G401.6 (cell line): Measurements from ENCODE around the gene ARL14.
"Not testable (repeated sequence)": the region's sequence is repeated elsewhere in the genome, so short reads cannot be mapped to it uniquely, and the experiment has no call there.

Experiments
- FAIRE-seq: peaks from 2 replicates; lab custom pipeline; 2012; peaks lifted over from hg19 to GRCh38; lab: Jason Lieb, UNC

Gene ARL14

GRCh38 chr3:160678292-160678842 lies 1.4 kb downstream of the ARL14 start:
- no peak for FAIRE-seq

GRCh38 chr3:160684368-160684740 lies 7.4 kb downstream of the ARL14 start:
- FAIRE-seq = no peak

- no peak for FAIRE-seq
These were observed 8.3 kb downstream of the ARL14 start for GRCh38 chr3:160685144-160685766.

- peak; percentile 69 for FAIRE-seq
These were observed 10.1 kb downstream of the ARL14 start for GRCh38 chr3:160686955-160687535.

GRCh38 chr3:160691151-160691550 lies 14.2 kb downstream of the ARL14 start:
- no peak for FAIRE-seq

- FAIRE-seq = no peak
These were observed 15.0 kb downstream of the ARL14 start for GRCh38 chr3:160691962-160692361.

- FAIRE-seq = no peak
These were observed 16.2 kb downstream of the ARL14 start for GRCh38 chr3:160693191-160693590.

GRCh38 chr3:160694345-160694744 lies 17.4 kb downstream of the ARL14 start:
- no peak for FAIRE-seq

GRCh38 chr3:160695003-160695402 lies 18.0 kb downstream of the ARL14 start:
- no peak for FAIRE-seq

GRCh38 chr3:160695915-160696327 lies 19.0 kb downstream of the ARL14 start:
- FAIRE-seq = no peak

GRCh38 chr3:160697637-160698380 lies 20.8 kb downstream of the ARL14 start:
- FAIRE-seq = no peak

- no peak for FAIRE-seq
These were observed 21.7 kb downstream of the ARL14 start for GRCh38 chr3:160698599-160699195.

GRCh38 chr3:160701490-160701889 lies 24.5 kb downstream of the ARL14 start:
- no peak for FAIRE-seq

GRCh38 chr3:160702290-160702689 lies 25.3 kb downstream of the ARL14 start:
- FAIRE-seq = no peak

GRCh38 chr3:160703974-160704373 lies 27.0 kb downstream of the ARL14 start:
- no peak for FAIRE-seq

GRCh38 chr3:160707187-160707794 lies 30.3 kb downstream of the ARL14 start:
- peak; percentile 6 for FAIRE-seq

GRCh38 chr3:160709477-160710182 lies 32.7 kb downstream of the ARL14 start:
- no peak for FAIRE-seq

GRCh38 chr3:160713144-160713543 lies 36.2 kb downstream of the ARL14 start:
- FAIRE-seq = not testable (repeated sequence)

- no peak for FAIRE-seq
These were observed 42.8 kb downstream of the ARL14 start for GRCh38 chr3:160719710-160720109.

- no peak for FAIRE-seq
These were observed 43.3 kb downstream of the ARL14 start for GRCh38 chr3:160720123-160720746.

GRCh38 chr3:160722331-160722730 lies 45.4 kb downstream of the ARL14 start:
- FAIRE-seq = no peak
